ENCODE measurements around the gene DSPP.

Gene DSPP

GRCh38 chr4:87632469-87632868 is 24.1 kb downstream of the DSPP start:
- DNase-seq = no peak

- no peak for DNase-seq
Measured at GRCh38 chr4:87633243-87633642, 24.9 kb downstream of the DSPP start.

- DNase-seq = no peak
Measured at GRCh38 chr4:87644286-87644685, 36.0 kb downstream of the DSPP start.

GRCh38 chr4:87649980-87650379 is 41.7 kb downstream of the DSPP start, which contains the start of gene DMP1:
Gene DMP1, plus strand, starts transcription at chr4:87650280. Its CDS starts 6,213 bp downstream, at chr4:87656493.
- no peak for DNase-seq

- no peak for DNase-seq
Measured at GRCh38 chr4:87650938-87651337, 42.6 kb downstream of the DSPP start.

- DNase-seq = no peak
Measured at GRCh38 chr4:87651941-87652340, 43.6 kb downstream of the DSPP start.

- DNase-seq = no peak
Measured at GRCh38 chr4:87654487-87655044, 46.2 kb downstream of the DSPP start.

- DNase-seq = no peak
Measured at GRCh38 chr4:87657525-87657924, 49.2 kb downstream of the DSPP start.

- no peak for DNase-seq
Measured at GRCh38 chr4:87659247-87659931, 51.1 kb downstream of the DSPP start.

GRCh38 chr4:87662871-87663270 is 54.5 kb downstream of the DSPP start:
- DNase-seq = no peak

All from CD4-positive, alpha-beta T cell treated with Interleukin-1 beta for 1 hour (primary cell).